Measurements from ENCODE around the gene MRPS23.

DNA sequence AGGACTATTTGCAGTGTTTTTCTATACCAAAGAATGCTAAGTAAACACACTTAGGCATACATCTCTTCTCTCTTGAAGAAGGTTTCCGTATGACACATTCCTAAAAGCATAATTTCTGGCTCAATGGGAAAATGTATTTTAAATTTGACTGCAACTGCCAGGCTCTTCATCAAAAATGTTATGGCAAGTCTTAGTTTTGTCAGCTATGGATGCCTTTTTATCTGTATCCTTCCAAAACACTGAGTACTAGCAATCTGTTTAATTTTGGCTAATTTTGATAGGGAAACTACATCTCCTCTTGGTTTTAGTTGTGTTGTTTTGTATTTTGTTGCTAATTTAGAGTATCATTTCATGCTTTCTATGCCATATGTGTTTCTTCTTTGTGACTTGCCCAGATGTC lies 35.4 kb downstream of the MRPS23 start:
- TF ChIP-seq EZH2phosphoT487 (IDR thresholded peaks at IDR 0.05; ENCODE audit: unreplicated experiment): no peak
- TF ChIP-seq EZH2 (IDR thresholded peaks at IDR 0.05; ENCODE audit: low read depth, unreplicated experiment): no peak
- TF ChIP-seq POLR2AphosphoS5 (IDR thresholded peaks at IDR 0.05; ENCODE audit: low read depth): no peak
- TF ChIP-seq, protein P1, sequence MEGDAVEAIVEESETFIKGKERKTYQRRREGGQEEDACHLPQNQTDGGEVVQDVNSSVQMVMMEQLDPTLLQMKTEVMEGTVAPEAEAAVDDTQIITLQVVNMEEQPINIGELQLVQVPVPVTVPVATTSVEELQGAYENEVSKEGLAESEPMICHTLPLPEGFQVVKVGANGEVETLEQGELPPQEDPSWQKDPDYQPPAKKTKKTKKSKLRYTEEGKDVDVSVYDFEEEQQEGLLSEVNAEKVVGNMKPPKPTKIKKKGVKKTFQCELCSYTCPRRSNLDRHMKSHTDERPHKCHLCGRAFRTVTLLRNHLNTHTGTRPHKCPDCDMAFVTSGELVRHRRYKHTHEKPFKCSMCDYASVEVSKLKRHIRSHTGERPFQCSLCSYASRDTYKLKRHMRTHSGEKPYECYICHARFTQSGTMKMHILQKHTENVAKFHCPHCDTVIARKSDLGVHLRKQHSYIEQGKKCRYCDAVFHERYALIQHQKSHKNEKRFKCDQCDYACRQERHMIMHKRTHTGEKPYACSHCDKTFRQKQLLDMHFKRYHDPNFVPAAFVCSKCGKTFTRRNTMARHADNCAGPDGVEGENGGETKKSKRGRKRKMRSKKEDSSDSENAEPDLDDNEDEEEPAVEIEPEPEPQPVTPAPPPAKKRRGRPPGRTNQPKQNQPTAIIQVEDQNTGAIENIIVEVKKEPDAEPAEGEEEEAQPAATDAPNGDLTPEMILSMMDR (conservative IDR thresholded peaks at IDR 0.05; ENCODE audit: low read depth in 2 of 2): no peak
- TF ChIP-seq NANOG (IDR thresholded peaks at IDR 0.05; ENCODE audit: borderline replicate concordance): no peak
